OCI-LY1 (cell line): ENCODE results near the gene FGR.

ENCODE experiments used
- H2AFZ ChIP-seq: fragments of 200-600 bp; sonication (generic), shearing (Covaris generic); 2 replicates; pipeline ENCODE4 v1.6.0; 2014; ENCODE audit warnings: antibody characterized with exemption, mild to moderate bottlenecking, low read length
- H3F3A ChIP-seq: fragments of 200-600 bp; sonication (generic), shearing (Covaris generic); 2 replicates; pipeline ENCODE4 v1.6.0; 2014; ENCODE audit warnings: mild to moderate bottlenecking, antibody characterized with exemption, low read length, moderate library complexity; ENCODE audit not compliant: insufficient read depth
- H3K27ac ChIP-seq: fragments of 200-600 bp; sonication (generic); 2 replicates; pipeline ENCODE4 v1.5.1; 2014; ENCODE audit warnings: low read length, mixed run types, mild to moderate bottlenecking, low read depth; ENCODE audit not compliant: poor library complexity, severe bottlenecking
- H3K27me3 ChIP-seq: fragments of 200-600 bp; sonication (generic); 2 replicates; pipeline ENCODE4 v1.6.0; 2014; ENCODE audit warnings: antibody characterized with exemption, mild to moderate bottlenecking, low read length, moderate library complexity; ENCODE audit not compliant: insufficient read depth
- H3K36me3 ChIP-seq: fragments of 200-600 bp; sonication (generic); 2 replicates; pipeline ENCODE4 v1.6.1; 2014; ENCODE audit warnings: mild to moderate bottlenecking, antibody characterized with exemption, low read length, moderate library complexity, mixed read lengths; ENCODE audit not compliant: insufficient read depth
- H3K4me1 ChIP-seq: fragments of 200-600 bp; sonication (generic); 2 replicates; pipeline ENCODE4 v1.5.1; 2014; ENCODE audit warnings: mild to moderate bottlenecking, low read length, moderate library complexity; ENCODE audit not compliant: insufficient read depth, severe bottlenecking
- H3K4me2 ChIP-seq: fragments of 200-600 bp; sonication (generic), shearing (Covaris generic); 2 replicates; pipeline ENCODE4 v1.6.1; 2014; ENCODE audit warnings: low read length
- H3K4me3 ChIP-seq: fragments of 200-600 bp; sonication (generic); 2 replicates; pipeline ENCODE4 v1.5.1; 2014; ENCODE audit warnings: low read length, low read depth, mild to moderate bottlenecking, mixed read lengths; ENCODE audit not compliant: poor library complexity, severe bottlenecking
- H3K79me2 ChIP-seq: fragments of 200-600 bp; shearing (Covaris generic); 2 replicates; pipeline ENCODE4 v1.6.1; 2016; ENCODE audit warnings: mixed run types, low read length, mixed read lengths; ENCODE audit not compliant: insufficient read depth
- H3K9ac ChIP-seq: fragments of 200-600 bp; sonication (generic), shearing (Covaris generic); 2 replicates; pipeline ENCODE4 v1.6.1; 2014; ENCODE audit warnings: mild to moderate bottlenecking, low read length, mixed read lengths
- H3K9me2 ChIP-seq: fragments of 200-600 bp; sonication (generic), shearing (Covaris generic); 2 replicates; pipeline ENCODE4 v1.6.1; 2014; ENCODE audit warnings: low read depth, mild to moderate bottlenecking, low read length, mixed read lengths
- H3K9me3 ChIP-seq: fragments of 200-600 bp; shearing (Covaris generic); 2 replicates; pipeline ENCODE4 v1.6.1; 2014; ENCODE audit warnings: low read length, mixed read lengths
- H4K20me1 ChIP-seq: fragments of 200-600 bp; sonication (generic), shearing (Covaris generic); 2 replicates; pipeline ENCODE4 v1.6.0; 2016; ENCODE audit warnings: mild to moderate bottlenecking, low read length; ENCODE audit not compliant: insufficient read depth
- EZH2 ChIP-seq: fragments of 200-600 bp; sonication (generic), shearing (Covaris generic); IDR thresholded peaks from 2 replicates; pipeline ENCODE4 v1.8.0; 2017; ENCODE audit warnings: borderline replicate concordance, mixed run types, mild to moderate bottlenecking, antibody characterized with exemption, low read length, moderate library complexity, mixed read lengths
- TF ChIP-seq, protein P1 (sequence below): fragments of 200-600 bp; sonication (generic), shearing (Covaris generic); IDR thresholded peaks from 2 replicates; pipeline ENCODE4 v1.5.1; 2017; ENCODE audit warnings: mild to moderate bottlenecking, antibody characterized with exemption, low read length, moderate library complexity, mixed read lengths

The FGR gene

DNA sequence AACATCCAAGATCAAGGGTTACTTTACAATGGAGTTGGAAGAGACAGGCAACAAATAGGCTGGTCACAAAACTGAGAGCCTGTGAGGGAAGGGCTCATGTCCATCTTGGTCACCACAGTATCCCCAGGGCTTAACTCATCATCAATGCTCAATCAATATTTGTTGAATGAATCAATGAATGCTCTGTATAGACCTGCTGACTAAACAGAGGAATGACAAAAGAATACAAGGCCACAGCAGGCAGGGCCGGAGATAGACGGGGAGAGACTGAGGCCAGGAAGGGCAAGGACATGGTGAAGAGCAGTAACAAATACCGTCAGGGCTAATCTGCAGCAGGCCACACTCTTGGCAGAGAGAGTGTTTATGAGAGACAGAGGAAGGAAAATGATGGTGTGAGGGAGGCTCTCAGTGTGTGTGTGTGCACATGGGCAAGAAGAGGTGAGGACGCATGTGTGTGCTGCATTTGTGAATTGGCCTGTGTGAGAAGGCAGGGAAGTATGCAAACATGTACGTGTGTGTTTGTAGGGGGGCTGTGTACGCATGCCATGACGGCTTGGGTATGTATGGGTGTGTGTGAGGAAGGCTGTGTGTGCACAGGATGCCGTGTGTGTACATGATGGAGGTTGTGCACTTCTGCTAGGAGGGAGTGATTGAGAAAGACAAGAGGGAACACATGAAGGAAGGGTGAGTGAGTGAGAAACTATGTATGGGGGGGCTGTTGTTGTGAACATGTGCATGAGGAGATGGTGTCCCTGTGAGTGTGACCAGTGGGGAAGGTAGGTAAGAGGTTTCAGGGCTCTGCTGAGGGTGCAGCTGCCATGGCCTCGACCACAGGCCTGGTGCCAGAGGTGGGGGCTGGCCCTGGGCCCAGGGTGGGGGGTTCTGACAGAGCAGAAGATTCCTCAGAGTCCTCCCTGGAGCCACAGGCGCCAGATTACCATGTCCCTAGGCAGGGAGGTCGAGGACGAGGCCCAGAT is 46.4 kb downstream of the FGR start:
- Histone ChIP-seq H3K9me2 (no peaks in the 10 kb centered on the region), H3K27me3 (no peaks in the 10 kb centered on the region), H3K4me2 (no peak overlapping the region), H3K9ac (no peak overlapping the region), H3K4me3 (no peak overlapping the region), H3K4me1 (no peaks in the 10 kb centered on the region), H3K9me3 (no peaks in the 10 kb centered on the region), H3K36me3 (no peaks in the 10 kb centered on the region), H3K79me2 (no peaks in the 10 kb centered on the region), H3K27ac (no peak overlapping the region), H3F3A (no peaks in the 10 kb centered on the region), H2AFZ (no peak overlapping the region), H4K20me1 (no peaks in the 10 kb centered on the region)
- TF ChIP-seq, protein P1, sequence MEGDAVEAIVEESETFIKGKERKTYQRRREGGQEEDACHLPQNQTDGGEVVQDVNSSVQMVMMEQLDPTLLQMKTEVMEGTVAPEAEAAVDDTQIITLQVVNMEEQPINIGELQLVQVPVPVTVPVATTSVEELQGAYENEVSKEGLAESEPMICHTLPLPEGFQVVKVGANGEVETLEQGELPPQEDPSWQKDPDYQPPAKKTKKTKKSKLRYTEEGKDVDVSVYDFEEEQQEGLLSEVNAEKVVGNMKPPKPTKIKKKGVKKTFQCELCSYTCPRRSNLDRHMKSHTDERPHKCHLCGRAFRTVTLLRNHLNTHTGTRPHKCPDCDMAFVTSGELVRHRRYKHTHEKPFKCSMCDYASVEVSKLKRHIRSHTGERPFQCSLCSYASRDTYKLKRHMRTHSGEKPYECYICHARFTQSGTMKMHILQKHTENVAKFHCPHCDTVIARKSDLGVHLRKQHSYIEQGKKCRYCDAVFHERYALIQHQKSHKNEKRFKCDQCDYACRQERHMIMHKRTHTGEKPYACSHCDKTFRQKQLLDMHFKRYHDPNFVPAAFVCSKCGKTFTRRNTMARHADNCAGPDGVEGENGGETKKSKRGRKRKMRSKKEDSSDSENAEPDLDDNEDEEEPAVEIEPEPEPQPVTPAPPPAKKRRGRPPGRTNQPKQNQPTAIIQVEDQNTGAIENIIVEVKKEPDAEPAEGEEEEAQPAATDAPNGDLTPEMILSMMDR, result no peak

DNA sequence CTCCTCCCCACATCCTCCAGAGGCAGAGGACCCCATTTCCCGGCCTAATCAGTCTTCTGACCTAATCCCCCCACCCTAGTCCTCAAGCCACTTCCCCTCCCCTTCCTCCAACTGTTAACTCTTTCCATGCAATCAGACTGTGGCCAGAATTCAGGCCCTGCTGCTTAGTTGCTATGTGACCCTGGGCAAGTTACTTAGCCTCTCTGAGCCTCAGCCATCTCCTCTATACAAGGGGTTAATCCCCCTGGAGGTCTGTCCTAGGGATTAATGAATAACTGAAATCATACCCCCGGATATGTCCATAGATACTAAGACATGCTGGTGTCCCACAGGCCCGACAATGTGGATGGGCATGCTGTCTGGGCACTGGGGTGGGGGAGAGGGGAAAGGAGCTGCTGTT is 49.3 kb downstream of the FGR start:
- H3K4me2 ChIP-seq, result no peak overlapping the region
- H3K27me3 ChIP-seq, result no peaks in the 10 kb centered on the region
- no peaks in the 10 kb centered on the region for H3K79me2 ChIP-seq
- H2AFZ ChIP-seq, result no peak overlapping the region
- TF ChIP-seq, protein P1, result no peak
- TF ChIP-seq EZH2, result no peak
- H3K4me1 ChIP-seq, result no peaks in the 10 kb centered on the region
- H3F3A ChIP-seq, result no peaks in the 10 kb centered on the region
- no peaks in the 10 kb centered on the region for H3K36me3 ChIP-seq
- H3K9ac ChIP-seq, result no peak overlapping the region
- no peaks in the 10 kb centered on the region for H3K9me2 ChIP-seq
- no peaks in the 10 kb centered on the region for H4K20me1 ChIP-seq
- H3K9me3 ChIP-seq, result no peaks in the 10 kb centered on the region
- H3K27ac ChIP-seq, result no peak overlapping the region
- no peak overlapping the region for H3K4me3 ChIP-seq

DNA sequence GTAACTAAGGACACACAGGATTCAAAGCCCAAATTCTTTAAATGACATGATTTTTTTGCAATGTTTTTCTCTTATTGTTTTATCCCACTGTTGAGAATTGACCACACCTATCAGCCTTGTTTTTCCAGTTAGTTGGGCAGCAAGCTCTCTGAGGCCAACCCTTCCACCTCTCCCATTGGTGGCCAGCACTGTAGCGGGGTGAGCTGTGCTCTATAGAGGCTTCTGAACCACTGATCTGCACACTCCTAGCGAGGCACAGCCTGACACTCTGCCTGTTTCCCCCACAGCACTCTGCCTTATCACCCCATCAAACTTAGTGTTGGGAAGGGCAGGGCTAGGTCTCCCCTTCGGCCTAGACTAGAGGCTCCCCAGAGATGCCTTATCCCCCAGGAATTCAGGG is 50.5 kb downstream of the FGR start:
- Histone ChIP-seq H3K27ac (no peak overlapping the region), H3K9ac (no peak overlapping the region), H3K9me2 (no peaks in the 10 kb centered on the region), H3K9me3 (no peaks in the 10 kb centered on the region), H2AFZ (no peak overlapping the region), H3K4me2 (no peak overlapping the region), H4K20me1 (no peaks in the 10 kb centered on the region), H3K4me1 (no peaks in the 10 kb centered on the region), H3F3A (no peaks in the 10 kb centered on the region), H3K4me3 (no peak overlapping the region), H3K36me3 (no peaks in the 10 kb centered on the region), H3K27me3 (no peaks in the 10 kb centered on the region), H3K79me2 (no peaks in the 10 kb centered on the region)
- TF ChIP-seq, protein P1, result no peak
- TF ChIP-seq EZH2, result no peak
